Thyroid gland (tissue), 4 donors: ENCODE data around the gene DVL1.

Experiments used
- POLR2A ChIP-seq, 2 donors: fragments of 450-650 bp; IDR thresholded peaks; one replicate each; pipeline ENCODE4 v1.6.1; 2017; ENCODE audit warnings: antibody characterized with exemption in 2 of 2, mild to moderate bottlenecking in 2 of 2, moderate library complexity in 1 of 2
- TF ChIP-seq, protein P1 (sequence below), 6 experiments: fragments of 200-600 bp in 3 of 6; fragments of 450-650 bp in 3 of 6; sonication (generic) in 3 of 6; IDR thresholded peaks; one replicate each; pipeline ENCODE4 v1.5.1; 2016 to 2019; ENCODE audit warnings: antibody characterized with exemption in 6 of 6, mild to moderate bottlenecking in 2 of 6, inconsistent platforms in 1 of 6, moderate library complexity in 1 of 6

DNA sequence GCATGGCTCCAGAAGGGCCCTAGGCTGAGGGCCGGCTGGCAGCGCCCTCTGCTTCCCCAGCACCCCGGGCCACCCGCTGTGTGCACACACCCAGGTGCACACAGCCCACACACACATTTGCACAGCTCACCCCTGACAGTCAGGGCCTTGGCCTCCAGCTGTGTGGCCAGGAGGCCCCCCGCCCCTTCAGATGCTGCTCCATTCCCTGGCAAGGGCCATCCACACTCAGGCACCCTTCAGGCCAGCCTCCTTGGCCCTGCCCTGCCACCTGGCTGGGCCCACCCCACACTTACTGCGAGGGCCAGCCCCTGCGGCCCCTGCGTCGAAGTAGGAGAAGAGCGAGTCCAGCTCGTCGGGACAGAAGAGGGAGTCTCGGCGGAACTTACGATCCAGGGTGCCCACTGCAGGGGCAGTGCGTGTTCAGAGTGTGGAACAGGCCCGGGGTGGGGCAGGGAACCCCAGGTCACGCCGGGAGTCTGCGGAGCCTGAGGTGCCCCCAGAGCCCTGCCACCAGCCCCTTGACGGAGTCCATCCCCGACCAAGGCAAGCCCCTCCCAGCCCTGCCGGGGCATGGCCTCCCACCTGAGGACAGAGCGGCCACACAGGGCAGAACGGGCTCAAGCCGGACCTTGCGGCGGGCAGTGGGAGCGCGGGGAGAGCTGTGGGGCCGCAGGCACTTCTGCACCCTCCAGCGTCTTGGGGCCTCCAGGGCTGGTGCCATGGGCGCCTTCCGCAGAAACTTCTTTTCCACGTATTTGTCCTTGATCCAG, 53.9 kb downstream of the DVL1 start:
- TF ChIP-seq, protein P1, sequence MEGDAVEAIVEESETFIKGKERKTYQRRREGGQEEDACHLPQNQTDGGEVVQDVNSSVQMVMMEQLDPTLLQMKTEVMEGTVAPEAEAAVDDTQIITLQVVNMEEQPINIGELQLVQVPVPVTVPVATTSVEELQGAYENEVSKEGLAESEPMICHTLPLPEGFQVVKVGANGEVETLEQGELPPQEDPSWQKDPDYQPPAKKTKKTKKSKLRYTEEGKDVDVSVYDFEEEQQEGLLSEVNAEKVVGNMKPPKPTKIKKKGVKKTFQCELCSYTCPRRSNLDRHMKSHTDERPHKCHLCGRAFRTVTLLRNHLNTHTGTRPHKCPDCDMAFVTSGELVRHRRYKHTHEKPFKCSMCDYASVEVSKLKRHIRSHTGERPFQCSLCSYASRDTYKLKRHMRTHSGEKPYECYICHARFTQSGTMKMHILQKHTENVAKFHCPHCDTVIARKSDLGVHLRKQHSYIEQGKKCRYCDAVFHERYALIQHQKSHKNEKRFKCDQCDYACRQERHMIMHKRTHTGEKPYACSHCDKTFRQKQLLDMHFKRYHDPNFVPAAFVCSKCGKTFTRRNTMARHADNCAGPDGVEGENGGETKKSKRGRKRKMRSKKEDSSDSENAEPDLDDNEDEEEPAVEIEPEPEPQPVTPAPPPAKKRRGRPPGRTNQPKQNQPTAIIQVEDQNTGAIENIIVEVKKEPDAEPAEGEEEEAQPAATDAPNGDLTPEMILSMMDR (IDR thresholded peaks at IDR 0.05), result no peak
- no peak for TF ChIP-seq POLR2A (IDR thresholded peaks at IDR 0.05)
